HEK293 (cell line): ENCODE measurements around the gene WASL.

ENCODE experiments used
- CTCF ChIA-PET: fragments of 350-600 bp; formaldehyde crosslinking; extraction: SDS; loops from one replicate; lab custom pipeline; 2021; ENCODE audit warnings: antibody characterized with exemption; lab: Yijun Ruan, JAX
- POLR2A ChIA-PET: fragments of 300-600 bp; formaldehyde crosslinking; extraction: SDS; loops from one replicate; lab custom pipeline; 2020; ENCODE audit warnings: antibody characterized with exemption, inconsistent platforms; lab: Yijun Ruan, JAX
- H3K27ac ChIP-seq: fragments of 200-500 bp; sonication (Bioruptor generic); 2 replicates; pipeline ENCODE4 v1.5.1; 2014; ENCODE audit warnings: low read depth, low read length, control low read depth, inconsistent platforms; ENCODE audit errors: extremely low read depth
- H3K36me3 ChIP-seq, 2 experiments: fragments of 200-500 bp in 1 of 2; sonication (Bioruptor generic) in 1 of 2; 1 replicate in 1 of 2; 2 replicates in 1 of 2; pipeline ENCODE4 v1.5.1; 2014 to 2017; ENCODE audit warnings: inconsistent platforms in 2 of 2, low read length in 2 of 2; ENCODE audit not compliant: control insufficient read depth in 2 of 2, insufficient read depth in 1 of 2
- H3K4me1 ChIP-seq: fragments of 200-500 bp; sonication (Bioruptor generic); 2 replicates; pipeline ENCODE4 v1.5.1; 2014; ENCODE audit warnings: mild to moderate bottlenecking, low read length, inconsistent platforms; ENCODE audit not compliant: control insufficient read depth, insufficient read depth
- H3K4me3 ChIP-seq: 2 replicates; pipeline ENCODE4 v1.5.1; 2011; ENCODE audit warnings: low read depth, mild to moderate bottlenecking, control low read depth, low read length, moderate library complexity
- H3K9me3 ChIP-seq: fragments of 200-500 bp; sonication (Bioruptor generic); 2 replicates; pipeline ENCODE4 v1.5.1; 2014; ENCODE audit warnings: low read depth, low read length, inconsistent platforms; ENCODE audit not compliant: control insufficient read depth, insufficient read depth
- EGR2 ChIP-seq: fragments of 450-650 bp; formaldehyde crosslinking; IDR thresholded peaks from 2 replicates; pipeline ENCODE4 v1.5.1; 2016; ENCODE audit warnings: low read depth, missing biosample characterization, missing genetic modification characterization
- SETDB1 ChIP-seq: IDR thresholded peaks from one replicate; pipeline ENCODE4 v1.6.1; 2017; ENCODE audit warnings: mild to moderate bottlenecking, low read length, moderate library complexity, mixed read lengths; ENCODE audit not compliant: insufficient read length
- ZNF174 ChIP-seq: fragments of 450-650 bp; formaldehyde crosslinking; IDR thresholded peaks from 2 replicates; pipeline ENCODE4 v1.5.0; 2017; ENCODE audit warnings: missing biosample characterization, mild to moderate bottlenecking, missing genetic modification characterization
- ZNF521 ChIP-seq: fragments of 450-650 bp; formaldehyde crosslinking; IDR thresholded peaks from 2 replicates; pipeline ENCODE4 v1.5.1; 2017; ENCODE audit warnings: missing biosample characterization, mild to moderate bottlenecking, missing genetic modification characterization
- ZNF558 ChIP-seq: fragments of 450-650 bp; formaldehyde crosslinking; IDR thresholded peaks from 2 replicates; pipeline ENCODE4 v1.5.1; 2016; ENCODE audit warnings: missing biosample characterization, missing genetic modification characterization
- ZNF596 ChIP-seq: fragments of 450-650 bp; IDR thresholded peaks from 2 replicates; pipeline ENCODE4 v1.5.0; 2018; ENCODE audit warnings: missing biosample characterization, mild to moderate bottlenecking, missing genetic modification characterization, moderate library complexity
- ZNF629 ChIP-seq: fragments of 450-650 bp; formaldehyde crosslinking; IDR thresholded peaks from 2 replicates; pipeline ENCODE4 v1.5.1; 2017; ENCODE audit warnings: missing biosample characterization, missing genetic modification characterization
- ZNF768 ChIP-seq: fragments of 450-650 bp; formaldehyde crosslinking; IDR thresholded peaks from 2 replicates; pipeline ENCODE4 v1.5.1; 2018; ENCODE audit warnings: missing biosample characterization, mild to moderate bottlenecking, missing genetic modification characterization
- TF ChIP-seq, protein P1 (sequence below): fragments of 450-650 bp; formaldehyde crosslinking; IDR thresholded peaks from 2 replicates; pipeline ENCODE4 v1.5.1; 2016; ENCODE audit warnings: missing biosample characterization, missing genetic modification characterization
- TF ChIP-seq, protein P2 (sequence below): fragments of 450-650 bp; formaldehyde crosslinking; IDR thresholded peaks from 2 replicates; pipeline ENCODE4 v1.5.1; 2016; ENCODE audit warnings: missing biosample characterization, missing genetic modification characterization
- TF ChIP-seq, protein P3 (sequence below): fragments of 450-650 bp; formaldehyde crosslinking; IDR thresholded peaks from 2 replicates; pipeline ENCODE4 v1.5.1; 2016; ENCODE audit warnings: missing biosample characterization, missing genetic modification characterization
- TF ChIP-seq, protein P4 (sequence below): fragments of 450-650 bp; formaldehyde crosslinking; IDR thresholded peaks from 2 replicates; pipeline ENCODE4 v1.5.1; 2016; ENCODE audit warnings: missing biosample characterization, missing genetic modification characterization
- TF ChIP-seq, protein P5 (sequence below): fragments of 450-650 bp; formaldehyde crosslinking; IDR thresholded peaks from 2 replicates; pipeline ENCODE4 v1.5.1; 2016; ENCODE audit warnings: missing biosample characterization, missing genetic modification characterization
- TF ChIP-seq, protein P6 (sequence below): sonication (generic); formaldehyde crosslinking; IDR thresholded peaks from 2 replicates; pipeline ENCODE4 v1.8.1; 2022; ENCODE audit warnings: mild to moderate bottlenecking, moderate library complexity, missing genetic modification reagents

Gene WASL

DNA sequence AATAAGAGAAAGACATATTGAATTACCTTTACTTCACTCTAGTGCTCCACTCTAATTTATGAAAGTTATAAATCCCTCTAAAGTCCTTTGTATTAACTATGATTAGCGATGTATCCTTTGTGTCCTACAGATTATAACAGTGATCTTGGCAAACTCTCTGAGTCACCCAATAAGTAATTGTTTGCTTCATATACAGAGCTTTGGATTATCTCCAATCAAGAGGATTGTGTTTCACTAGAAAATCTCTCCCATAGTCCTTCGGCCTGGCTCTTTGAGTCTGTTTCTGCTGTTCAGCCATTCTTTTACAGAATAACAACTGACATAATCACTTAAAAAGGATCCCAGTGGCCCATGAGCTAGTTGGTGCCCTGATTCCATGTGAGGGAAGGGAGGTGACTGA is 83.6 kb downstream of the WASL start (continued):
- TF ChIP-seq, protein P1, sequence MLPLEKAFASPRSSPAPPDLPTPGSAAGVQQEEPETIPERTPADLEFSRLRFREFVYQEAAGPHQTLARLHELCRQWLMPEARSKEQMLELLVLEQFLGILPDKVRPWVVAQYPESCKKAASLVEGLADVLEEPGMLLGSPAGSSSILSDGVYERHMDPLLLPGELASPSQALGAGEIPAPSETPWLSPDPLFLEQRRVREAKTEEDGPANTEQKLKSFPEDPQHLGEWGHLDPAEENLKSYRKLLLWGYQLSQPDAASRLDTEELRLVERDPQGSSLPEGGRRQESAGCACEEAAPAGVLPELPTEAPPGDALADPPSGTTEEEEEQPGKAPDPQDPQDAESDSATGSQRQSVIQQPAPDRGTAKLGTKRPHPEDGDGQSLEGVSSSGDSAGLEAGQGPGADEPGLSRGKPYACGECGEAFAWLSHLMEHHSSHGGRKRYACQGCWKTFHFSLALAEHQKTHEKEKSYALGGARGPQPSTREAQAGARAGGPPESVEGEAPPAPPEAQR: no peak
- no peak for TF ChIP-seq ZNF629
- TF ChIP-seq, all 188 proteins: peak for 0

DNA sequence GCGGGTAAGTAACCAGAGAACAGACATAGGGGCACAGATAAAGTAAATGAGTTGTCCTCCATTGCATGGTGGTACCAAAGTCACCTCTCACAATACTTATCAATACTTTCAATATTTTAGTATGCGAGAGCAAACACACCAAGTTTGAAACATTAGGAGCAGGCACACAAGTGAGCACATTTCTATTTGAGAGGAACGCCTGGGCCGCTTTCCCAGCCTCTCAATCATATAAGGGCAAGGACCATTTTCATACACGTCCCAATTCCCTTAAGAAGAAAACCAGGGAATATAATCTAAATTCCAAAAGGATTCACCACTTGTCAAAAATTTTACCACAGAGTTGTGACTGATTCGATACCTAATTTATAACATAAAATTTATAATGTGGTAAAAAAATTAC is 85.6 kb downstream of the WASL start:
- ChIA-PET CTCF (interaction anchor here (0.6 to 0.7 kb wide), 3 partner anchors 19 to 1296 kb away, joined by 3 to 4 read pairs (median 3); no protein-coding TSS in a partner anchor), POLR2A (no interaction called here)

DNA sequence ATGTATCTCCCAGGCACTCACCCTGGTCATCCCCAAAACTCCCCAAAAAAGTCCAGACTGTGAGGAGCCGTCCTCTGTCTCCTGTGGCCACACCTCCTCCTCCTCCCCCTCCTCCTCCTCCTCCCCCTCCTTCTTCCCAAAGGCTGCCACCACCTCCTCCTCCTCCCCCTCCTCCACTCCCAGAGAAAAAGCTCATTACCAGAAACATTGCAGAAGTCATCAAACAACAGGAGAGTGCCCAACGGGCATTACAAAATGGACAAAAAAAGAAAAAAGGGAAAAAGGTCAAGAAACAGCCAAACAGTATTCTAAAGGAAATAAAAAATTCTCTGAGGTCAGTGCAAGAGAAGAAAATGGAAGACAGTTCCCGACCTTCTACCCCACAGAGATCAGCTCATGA is 86.0 kb downstream of the WASL start:
- no peak overlapping the region for H3K4me3 ChIP-seq
- ChIA-PET POLR2A (no interaction called here), CTCF (interaction anchor here (0.6 to 0.7 kb wide), 4 partner anchors 20 to 1795 kb away, joined by 3 to 4 read pairs (median 3); no protein-coding TSS in a partner anchor)
- H3K27ac ChIP-seq: no peak overlapping the region
- TF ChIP-seq, protein P2, sequence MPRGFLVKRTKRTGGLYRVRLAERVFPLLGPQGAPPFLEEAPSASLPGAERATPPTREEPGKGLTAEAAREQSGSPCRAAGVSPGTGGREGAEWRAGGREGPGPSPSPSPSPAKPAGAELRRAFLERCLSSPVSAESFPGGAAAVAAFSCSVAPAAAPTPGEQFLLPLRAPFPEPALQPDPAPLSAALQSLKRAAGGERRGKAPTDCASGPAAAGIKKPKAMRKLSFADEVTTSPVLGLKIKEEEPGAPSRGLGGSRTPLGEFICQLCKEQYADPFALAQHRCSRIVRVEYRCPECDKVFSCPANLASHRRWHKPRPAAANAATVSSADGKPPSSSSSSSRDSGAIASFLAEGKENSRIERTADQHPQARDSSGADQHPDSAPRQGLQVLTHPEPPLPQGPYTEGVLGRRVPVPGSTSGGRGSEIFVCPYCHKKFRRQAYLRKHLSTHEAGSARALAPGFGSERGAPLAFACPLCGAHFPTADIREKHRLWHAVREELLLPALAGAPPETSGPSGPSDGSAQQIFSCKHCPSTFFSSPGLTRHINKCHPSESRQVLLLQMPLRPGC (tag by site-specific recombination): no peak
- peak; percentile 40; the same call in 1 of the 2 replicates for TF ChIP-seq EGR2 (tag by site-specific recombination)
- TF ChIP-seq, protein P3, sequence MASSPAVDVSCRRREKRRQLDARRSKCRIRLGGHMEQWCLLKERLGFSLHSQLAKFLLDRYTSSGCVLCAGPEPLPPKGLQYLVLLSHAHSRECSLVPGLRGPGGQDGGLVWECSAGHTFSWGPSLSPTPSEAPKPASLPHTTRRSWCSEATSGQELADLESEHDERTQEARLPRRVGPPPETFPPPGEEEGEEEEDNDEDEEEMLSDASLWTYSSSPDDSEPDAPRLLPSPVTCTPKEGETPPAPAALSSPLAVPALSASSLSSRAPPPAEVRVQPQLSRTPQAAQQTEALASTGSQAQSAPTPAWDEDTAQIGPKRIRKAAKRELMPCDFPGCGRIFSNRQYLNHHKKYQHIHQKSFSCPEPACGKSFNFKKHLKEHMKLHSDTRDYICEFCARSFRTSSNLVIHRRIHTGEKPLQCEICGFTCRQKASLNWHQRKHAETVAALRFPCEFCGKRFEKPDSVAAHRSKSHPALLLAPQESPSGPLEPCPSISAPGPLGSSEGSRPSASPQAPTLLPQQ: no peak
- H3K36me3 ChIP-seq: no peaks in the 10 kb centered on the region
- H3K9me3 ChIP-seq: no peaks in the 10 kb centered on the region
- H3K4me1 ChIP-seq: no peaks in the 10 kb centered on the region

More for the DNA sequence above, 85.6 kb downstream of the WASL start:
- no peaks in the 10 kb centered on the region for H3K4me1 ChIP-seq
- H3K4me3 ChIP-seq: no peak overlapping the region
- H3K9me3 ChIP-seq: no peaks in the 10 kb centered on the region
- TF ChIP-seq SETDB1 (no peak), ZNF768 (tag by site-specific recombination) (no peak), ZNF521 (tag by site-specific recombination) (no peak), ZNF174 (tag by site-specific recombination) (no peak), ZNF558 (tag by site-specific recombination) (no peak), ZNF596 (no peak)
- TF ChIP-seq, protein P4, sequence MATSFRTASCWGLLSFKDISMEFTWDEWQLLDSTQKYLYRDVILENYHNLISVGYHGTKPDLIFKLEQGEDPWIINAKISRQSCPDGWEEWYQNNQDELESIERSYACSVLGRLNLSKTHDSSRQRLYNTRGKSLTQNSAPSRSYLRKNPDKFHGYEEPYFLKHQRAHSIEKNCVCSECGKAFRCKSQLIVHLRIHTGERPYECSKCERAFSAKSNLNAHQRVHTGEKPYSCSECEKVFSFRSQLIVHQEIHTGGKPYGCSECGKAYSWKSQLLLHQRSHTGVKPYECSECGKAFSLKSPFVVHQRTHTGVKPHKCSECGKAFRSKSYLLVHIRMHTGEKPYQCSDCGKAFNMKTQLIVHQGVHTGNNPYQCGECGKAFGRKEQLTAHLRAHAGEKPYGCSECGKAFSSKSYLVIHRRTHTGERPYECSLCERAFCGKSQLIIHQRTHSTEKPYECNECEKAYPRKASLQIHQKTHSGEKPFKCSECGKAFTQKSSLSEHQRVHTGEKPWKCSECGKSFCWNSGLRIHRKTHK (tag by site-specific recombination): no peak
- TF ChIP-seq, protein P5, sequence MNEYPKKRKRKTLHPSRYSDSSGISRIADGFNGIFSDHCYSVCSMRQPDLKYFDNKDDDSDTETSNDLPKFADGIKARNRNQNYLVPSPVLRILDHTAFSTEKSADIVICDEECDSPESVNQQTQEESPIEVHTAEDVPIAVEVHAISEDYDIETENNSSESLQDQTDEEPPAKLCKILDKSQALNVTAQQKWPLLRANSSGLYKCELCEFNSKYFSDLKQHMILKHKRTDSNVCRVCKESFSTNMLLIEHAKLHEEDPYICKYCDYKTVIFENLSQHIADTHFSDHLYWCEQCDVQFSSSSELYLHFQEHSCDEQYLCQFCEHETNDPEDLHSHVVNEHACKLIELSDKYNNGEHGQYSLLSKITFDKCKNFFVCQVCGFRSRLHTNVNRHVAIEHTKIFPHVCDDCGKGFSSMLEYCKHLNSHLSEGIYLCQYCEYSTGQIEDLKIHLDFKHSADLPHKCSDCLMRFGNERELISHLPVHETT (tag by site-specific recombination): no peak
- TF ChIP-seq, protein P6, sequence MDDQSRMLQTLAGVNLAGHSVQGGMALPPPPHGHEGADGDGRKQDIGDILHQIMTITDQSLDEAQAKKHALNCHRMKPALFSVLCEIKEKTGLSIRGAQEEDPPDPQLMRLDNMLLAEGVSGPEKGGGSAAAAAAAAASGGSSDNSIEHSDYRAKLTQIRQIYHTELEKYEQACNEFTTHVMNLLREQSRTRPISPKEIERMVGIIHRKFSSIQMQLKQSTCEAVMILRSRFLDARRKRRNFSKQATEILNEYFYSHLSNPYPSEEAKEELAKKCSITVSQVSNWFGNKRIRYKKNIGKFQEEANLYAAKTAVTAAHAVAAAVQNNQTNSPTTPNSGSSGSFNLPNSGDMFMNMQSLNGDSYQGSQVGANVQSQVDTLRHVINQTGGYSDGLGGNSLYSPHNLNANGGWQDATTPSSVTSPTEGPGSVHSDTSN: no peak
- no peaks in the 10 kb centered on the region for H3K36me3 ChIP-seq
- no peak overlapping the region for H3K27ac ChIP-seq
